IPS-15b (cell line): ENCODE data around the gene OLA1.

Source experiments
- H3K27me3 ChIP-seq: one replicate; pipeline ENCODE4 v1.6.1; 2013; ENCODE audit warnings: low read length; ENCODE audit not compliant: control insufficient read depth, insufficient read depth
- H3K36me3 ChIP-seq: one replicate; pipeline ENCODE4 v1.6.1; 2013; ENCODE audit warnings: low read length; ENCODE audit not compliant: control insufficient read depth, insufficient read depth
- H3K4me1 ChIP-seq: one replicate; pipeline ENCODE4 v1.6.1; 2013; ENCODE audit warnings: mild to moderate bottlenecking, low read length; ENCODE audit not compliant: control insufficient read depth, insufficient read depth
- H3K4me3 ChIP-seq: one replicate; pipeline ENCODE4 v1.5.1; 2013; ENCODE audit warnings: low read depth, low read length
- H3K9ac ChIP-seq: one replicate; pipeline ENCODE4 v1.6.1; 2013; ENCODE audit warnings: low read depth, mild to moderate bottlenecking, low read length
- H3K9me3 ChIP-seq: one replicate; pipeline ENCODE4 v1.6.1; 2013; ENCODE audit warnings: mild to moderate bottlenecking, low read length; ENCODE audit not compliant: control insufficient read depth, insufficient read depth

The OLA1 gene

GRCh38 chr2:174223388-174223787, 24.9 kb downstream of the OLA1 start:
- Histone ChIP-seq H3K4me3 (no peak overlapping the region), H3K36me3 (no peaks in the 10 kb centered on the region), H3K27me3 (no peaks in the 10 kb centered on the region), H3K9ac (no peak overlapping the region), H3K4me1 (no peaks in the 10 kb centered on the region), H3K9me3 (no peaks in the 10 kb centered on the region)

GRCh38 chr2:174222154-174222553, 26.2 kb downstream of the OLA1 start:
- Histone ChIP-seq H3K4me1 (no peaks in the 10 kb centered on the region), H3K4me3 (no peak overlapping the region), H3K9ac (no peak overlapping the region), H3K36me3 (no peaks in the 10 kb centered on the region), H3K9me3 (no peaks in the 10 kb centered on the region), H3K27me3 (no peaks in the 10 kb centered on the region)

- no peaks in the 10 kb centered on the region for H3K27me3 ChIP-seq
- H3K9me3 ChIP-seq, result no peaks in the 10 kb centered on the region
- no peak overlapping the region for H3K4me3 ChIP-seq
- H3K36me3 ChIP-seq, result no peaks in the 10 kb centered on the region
- no peak overlapping the region for H3K9ac ChIP-seq
- no peaks in the 10 kb centered on the region for H3K4me1 ChIP-seq
Observed at GRCh38 chr2:174219321-174219720, 29.0 kb downstream of the OLA1 start.

GRCh38 chr2:174218773-174219172, 29.6 kb downstream of the OLA1 start:
- Histone ChIP-seq H3K36me3 (no peaks in the 10 kb centered on the region), H3K4me1 (no peaks in the 10 kb centered on the region), H3K27me3 (no peaks in the 10 kb centered on the region), H3K9ac (no peak overlapping the region), H3K4me3 (no peak overlapping the region), H3K9me3 (no peaks in the 10 kb centered on the region)

- Histone ChIP-seq H3K27me3 (no peaks in the 10 kb centered on the region), H3K9me3 (no peaks in the 10 kb centered on the region), H3K4me1 (no peaks in the 10 kb centered on the region)
Observed at GRCh38 chr2:174217869-174218268, 30.5 kb downstream of the OLA1 start.

GRCh38 chr2:174211954-174212353, 36.4 kb downstream of the OLA1 start:
- no peaks in the 10 kb centered on the region for H3K9me3 ChIP-seq
- no peaks in the 10 kb centered on the region for H3K27me3 ChIP-seq
- no peaks in the 10 kb centered on the region for H3K36me3 ChIP-seq
- H3K9ac ChIP-seq, result no peak overlapping the region
- H3K4me1 ChIP-seq, result no peaks in the 10 kb centered on the region
- no peak overlapping the region for H3K4me3 ChIP-seq

More at GRCh38 chr2:174217869-174218268, 30.5 kb downstream of the OLA1 start:
- H3K9ac ChIP-seq, result no peak overlapping the region
- H3K36me3 ChIP-seq, result no peaks in the 10 kb centered on the region
- no peak overlapping the region for H3K4me3 ChIP-seq

GRCh38 chr2:174210862-174211261, 37.5 kb downstream of the OLA1 start:
- Histone ChIP-seq H3K4me3 (no peak overlapping the region), H3K27me3 (no peaks in the 10 kb centered on the region), H3K9me3 (no peaks in the 10 kb centered on the region), H3K36me3 (no peaks in the 10 kb centered on the region), H3K9ac (no peak overlapping the region), H3K4me1 (no peaks in the 10 kb centered on the region)

GRCh38 chr2:174209325-174209724, 39.0 kb downstream of the OLA1 start:
- H3K36me3 ChIP-seq, result no peaks in the 10 kb centered on the region
- no peaks in the 10 kb centered on the region for H3K27me3 ChIP-seq

GRCh38 chr2:174208026-174208425, 40.3 kb downstream of the OLA1 start:
- H3K4me1 ChIP-seq, result no peaks in the 10 kb centered on the region
- H3K4me3 ChIP-seq, result no peak overlapping the region
- H3K9me3 ChIP-seq, result no peaks in the 10 kb centered on the region

More at GRCh38 chr2:174209325-174209724, 39.0 kb downstream of the OLA1 start:
- H3K9ac ChIP-seq, result no peak overlapping the region
- no peaks in the 10 kb centered on the region for H3K4me1 ChIP-seq
- H3K4me3 ChIP-seq, result no peak overlapping the region
- H3K9me3 ChIP-seq, result no peaks in the 10 kb centered on the region

GRCh38 chr2:174205562-174205961, 42.8 kb downstream of the OLA1 start:
- Histone ChIP-seq H3K4me1 (no peaks in the 10 kb centered on the region), H3K4me3 (no peak overlapping the region), H3K27me3 (no peaks in the 10 kb centered on the region), H3K9me3 (no peaks in the 10 kb centered on the region), H3K36me3 (no peaks in the 10 kb centered on the region), H3K9ac (no peak overlapping the region)

More at GRCh38 chr2:174208026-174208425, 40.3 kb downstream of the OLA1 start:
- H3K36me3 ChIP-seq, result no peaks in the 10 kb centered on the region
- H3K9ac ChIP-seq, result no peak overlapping the region
- no peaks in the 10 kb centered on the region for H3K27me3 ChIP-seq

- Histone ChIP-seq H3K4me1 (peaks cover 9% of the 10 kb centered on the region), H3K9me3 (no peaks in the 10 kb centered on the region), H3K27me3 (no peaks in the 10 kb centered on the region), H3K9ac (no peak overlapping the region), H3K36me3 (no peaks in the 10 kb centered on the region), H3K4me3 (no peak overlapping the region)
Observed at GRCh38 chr2:174202188-174202587, 46.1 kb downstream of the OLA1 start.

- no peak overlapping the region for H3K9ac ChIP-seq
- H3K9me3 ChIP-seq, result no peaks in the 10 kb centered on the region
- no peak overlapping the region for H3K4me3 ChIP-seq
- H3K27me3 ChIP-seq, result no peaks in the 10 kb centered on the region
- H3K4me1 ChIP-seq, result peaks cover 9% of the 10 kb centered on the region
- H3K36me3 ChIP-seq, result no peaks in the 10 kb centered on the region
Observed at GRCh38 chr2:174198846-174199564, 49.3 kb downstream of the OLA1 start.
